Endothelial cell of umbilical vein (primary cell): ENCODE data around the gene SKOR2. TPM values are rescaled to one million over a fixed set of nuclear protein-coding genes. Genes with fewer than 3 reads are reported as not detected.

Experiments
- BruUV-seq: library from RNA; stranded (reverse); fragments of 400-500 nt; replicated peaks from 2 replicates; lab custom pipeline; 2021; lab: Mats Ljungman, UMichigan
- CTCF ChIA-PET: fragments of 300-600, 350-600 bp; sonication (Branson Sonifier 250); formaldehyde crosslinking; loops from one replicate; lab custom pipeline; 2021; ENCODE audit warnings: antibody characterized with exemption, inconsistent platforms; lab: Charles Lee
- POLR2A ChIA-PET: fragments of 300-600, 350-600 bp; sonication (Branson Sonifier 250); formaldehyde crosslinking; loops from one replicate; lab custom pipeline; 2021; ENCODE audit warnings: antibody characterized with exemption, inconsistent platforms; lab: Charles Lee
- DNase-seq: peaks from one replicate; pipeline ENCODE4 v3.0.0-alpha.2; 2011; ENCODE audit warnings: low read depth, low spot score
- FAIRE-seq: peaks from 2 replicates; lab custom pipeline; 2011; peaks lifted over from hg19 to GRCh38; lab: Jason Lieb, UNC
- H2AFZ ChIP-seq: 2 replicates; pipeline ENCODE4 v1.6.0; 2012; ENCODE audit warnings: low read depth, low read length, control low read depth, inconsistent platforms
- H3K27ac ChIP-seq: 2 replicates; pipeline ENCODE4 v1.5.1; 2011; ENCODE audit warnings: low read depth, mild to moderate bottlenecking, control low read depth, low read length, moderate library complexity; ENCODE audit not compliant: insufficient read depth
- H3K27me3 ChIP-seq, 2 experiments: 2 replicates each; pipeline versions ENCODE4 v1.6.0 to v1.6.1; 2011; ENCODE audit warnings: low read length in 2 of 2, mixed read lengths in 1 of 2; ENCODE audit not compliant: control insufficient read depth in 2 of 2, insufficient read depth in 2 of 2
- H3K36me3 ChIP-seq, 2 experiments: 2 replicates in 1 of 2; 3 replicates in 1 of 2; pipeline ENCODE4 v1.5.1; 2011; ENCODE audit warnings: low read length in 2 of 2, mild to moderate bottlenecking in 1 of 2, moderate library complexity in 1 of 2; ENCODE audit not compliant: control insufficient read depth in 2 of 2, insufficient read depth in 2 of 2; ENCODE audit errors: extremely low read depth in 1 of 2
- H3K4me1 ChIP-seq: 3 replicates; pipeline ENCODE4 v1.5.1; 2011; ENCODE audit warnings: mild to moderate bottlenecking, low read length; ENCODE audit not compliant: control insufficient read depth, insufficient read depth; ENCODE audit errors: extremely low read depth
- H3K4me2 ChIP-seq: 2 replicates; pipeline ENCODE4 v1.6.1; 2011; ENCODE audit warnings: low read length, control low read depth, mixed read lengths; ENCODE audit not compliant: insufficient read depth
- H3K4me3 ChIP-seq, 3 experiments: fragments of 200-600 bp in 1 of 3; sonication (generic), shearing (Covaris generic) in 1 of 3; replicated peaks in 1 of 3; 2 replicates each; pipeline ENCODE4 v1.5.1; 2011 to 2016; ENCODE audit warnings: control low read depth in 3 of 3, low read length in 3 of 3, mild to moderate bottlenecking in 2 of 3, inconsistent platforms in 1 of 3, low read depth in 1 of 3, moderate library complexity in 1 of 3; ENCODE audit not compliant: insufficient read depth in 1 of 3
- H3K79me2 ChIP-seq: 2 replicates; pipeline ENCODE4 v1.6.0; 2012; ENCODE audit warnings: low read length, inconsistent platforms; ENCODE audit not compliant: control insufficient read depth, insufficient read depth
- H3K9ac ChIP-seq: replicated peaks from 2 replicates; pipeline ENCODE3; 2011; ENCODE audit warnings: low read length, control low read depth; ENCODE audit not compliant: insufficient read depth; ENCODE audit errors: extremely low read depth
- H3K9me1 ChIP-seq: replicated peaks from 3 replicates; pipeline ENCODE4 v1.6.0; 2011; ENCODE audit warnings: mild to moderate bottlenecking, low read length; ENCODE audit not compliant: control insufficient read depth, insufficient read depth; ENCODE audit errors: extremely low read depth
- H3K9me3 ChIP-seq: replicated peaks from 2 replicates; pipeline ENCODE4 v1.5.1; 2012; ENCODE audit warnings: low read length, inconsistent platforms; ENCODE audit not compliant: control insufficient read depth, insufficient read depth
- H4K20me1 ChIP-seq: replicated peaks from 2 replicates; pipeline ENCODE3; 2011; ENCODE audit warnings: mild to moderate bottlenecking, low read length; ENCODE audit not compliant: control insufficient read depth, insufficient read depth; ENCODE audit errors: extremely low read depth
- CTCF ChIP-seq, 2 donors: IDR thresholded peaks; 1 replicate in 1 of 2; 2 replicates in 1 of 2; pipeline ENCODE4 v1.5.1; 2011; ENCODE audit warnings: low read length in 2 of 2, mild to moderate bottlenecking in 2 of 2, moderate library complexity in 2 of 2, control low read depth in 1 of 2, inconsistent platforms in 1 of 2, low read depth in 1 of 2; ENCODE audit not compliant: insufficient read depth in 1 of 2; ENCODE audit errors: extremely low read depth in 1 of 2
- EZH2 ChIP-seq: IDR thresholded peaks from 2 replicates; pipeline ENCODE4 v1.6.1; 2012; ENCODE audit warnings: borderline replicate concordance, low read depth, mild to moderate bottlenecking, moderate library complexity, low read length, inconsistent platforms; ENCODE audit not compliant: severe bottlenecking
- FOS ChIP-seq: IDR thresholded peaks from 2 replicates; pipeline ENCODE4 v1.6.1; 2011; ENCODE audit warnings: mild to moderate bottlenecking, low read length, moderate library complexity, borderline replicate concordance; ENCODE audit not compliant: insufficient read depth
- GATA2 ChIP-seq: IDR thresholded peaks from 2 replicates; pipeline ENCODE4 v1.7.0; 2011; ENCODE audit warnings: low read depth, mild to moderate bottlenecking, moderate library complexity, mixed read lengths, low read length; ENCODE audit not compliant: insufficient read length, insufficient read depth
- JUN ChIP-seq: IDR thresholded peaks from 2 replicates; pipeline ENCODE4 v1.6.1; 2011; ENCODE audit warnings: borderline replicate concordance, low read depth; ENCODE audit not compliant: insufficient read length, insufficient read depth
- MAX ChIP-seq: IDR thresholded peaks from 2 replicates; pipeline ENCODE4 v1.6.1; 2011; ENCODE audit not compliant: insufficient read depth, insufficient read length
- MYC ChIP-seq: IDR thresholded peaks from one replicate; pipeline ENCODE4 v1.6.1; 2011; ENCODE audit warnings: mild to moderate bottlenecking, low read depth, low read length
- POLR2A ChIP-seq: IDR thresholded peaks from 2 replicates; pipeline ENCODE4 v1.6.1; 2012; ENCODE audit warnings: low read depth, mild to moderate bottlenecking, control low read depth, low read length
- POLR2AphosphoS5 ChIP-seq: IDR thresholded peaks from 2 replicates; pipeline ENCODE4 v1.6.1; 2012; ENCODE audit warnings: low read depth, mild to moderate bottlenecking, control low read depth, low read length, moderate library complexity; ENCODE audit not compliant: insufficient read depth
- dilution Hi-C: fragments of 300-500 bp; cut with MboI; formaldehyde crosslinking; loops from one replicate; pipeline ENCODE4 v1.15.0; 2019; ENCODE audit warnings: low sequenced_read_pairs; ENCODE audit not compliant: extremely low pct_ligation_motif_present
- intact Hi-C: fragments of 100-400 bp; cut with micrococcal nuclease; formaldehyde crosslinking; loops from one replicate; pipeline ENCODE4 v1.10.0; 2022
- polyA plus RNA-seq, 4 experiments: library from polyadenylated mRNA; depleted of rRNA in 3 of 4; stranded (reverse) in 3 of 4; unstranded in 1 of 4; fragments of >200 nt; gene quantifications; 2 replicates each; pipeline versions ENCODE4 v1.2.1 to v1.2.3, GENCODE V29; 2011 to 2012; ENCODE audit warnings: missing spikeins in 1 of 4
- total RNA-seq: library from RNA; stranded (reverse); gene quantifications from 2 replicates; pipeline ENCODE4 v1.2.3, GENCODE V29; 2021

SKOR2 gene
- total and polyA plus RNA-seq, 2 donors (not counting 3 experiments of a cell fraction or from before 2014, with no cell fraction given), result not detected

DNA sequence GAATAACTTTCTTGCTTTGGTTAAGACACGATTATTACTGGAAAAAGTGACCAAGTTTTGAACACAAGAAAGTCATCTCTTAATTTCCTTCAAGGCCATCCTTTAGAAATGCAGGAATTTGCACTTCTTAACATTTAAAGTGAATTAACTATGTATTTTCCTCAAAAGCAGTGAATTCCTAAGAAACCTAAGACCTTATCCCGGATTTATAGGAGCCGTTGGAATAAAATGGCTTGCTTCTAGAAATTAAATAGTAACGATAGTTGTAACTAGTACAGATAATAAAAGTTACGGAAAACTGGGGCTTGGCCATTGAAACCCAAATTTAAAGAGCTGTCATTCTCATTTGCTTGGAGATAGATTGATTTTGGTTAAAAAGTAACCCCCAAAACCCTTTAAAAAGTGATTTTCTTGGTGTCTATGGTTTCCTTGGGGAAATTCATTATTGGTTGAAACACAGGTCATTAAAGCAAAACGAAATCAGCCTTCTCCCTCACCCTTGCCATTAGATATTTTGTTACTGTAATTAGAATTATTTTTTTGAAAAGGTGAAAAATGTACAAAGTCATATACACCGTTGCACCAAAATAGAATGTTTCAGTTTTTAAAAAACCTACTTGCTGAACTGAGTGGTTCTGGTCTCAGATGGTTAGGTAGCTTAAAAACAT, 2.0 kb downstream of the SKOR2 start:
- no peak overlapping the region for H3K4me2 ChIP-seq
- no peak overlapping the region for H2AFZ ChIP-seq
- H4K20me1 ChIP-seq, result no peaks in the 10 kb centered on the region
- FAIRE-seq, result no peak
- ChIA-PET CTCF (interaction anchor here (1.0 kb wide), 1 partner anchor 499 kb away, joined by 3 read pairs; no protein-coding TSS in a partner anchor), POLR2A (no interaction called here)
- H3K9me1 ChIP-seq, result no peaks in the 10 kb centered on the region
- H3K9ac ChIP-seq, result no peak overlapping the region
- dilution Hi-C loops (no loop called here), intact Hi-C loops (loop anchor here (10.0 kb wide), 1 partner anchor 495 kb away; no protein-coding TSS in a partner anchor)
- H3K27me3 ChIP-seq, result peaks cover 78 to 92% of the 10 kb centered on the region in 2 experiments
- no peaks in the 10 kb centered on the region for H3K36me3 ChIP-seq
- no peaks in the 10 kb centered on the region for H3K9me3 ChIP-seq
- no peak overlapping the region for H3K4me3 ChIP-seq
- H3K4me1 ChIP-seq, result no peaks in the 10 kb centered on the region
- BruUV-seq, result no TSS peak
- H3K27ac ChIP-seq, result no peak overlapping the region
- TF ChIP-seq FOS (no peak), GATA2 (no peak), MAX (no peak), POLR2A (no peak), CTCF (IDR thresholded peaks at IDR 0.05; ENCODE audit: extremely low read depth in 1 of 2, insufficient read depth in 1 of 2, low read depth in 1 of 2, low read length in 2 of 2) (no peak), JUN (no peak), POLR2AphosphoS5 (no peak), EZH2 (no peak), MYC (no peak)
- no peak for DNase-seq
- no peaks in the 10 kb centered on the region for H3K79me2 ChIP-seq
